ENCODE results near the gene KDM3B. TPM values are rescaled to one million over a fixed set of nuclear protein-coding genes. Genes with fewer than 3 reads are reported as not detected.

The KDM3B gene
- total RNA-seq, 1 donor from 2014 or later = 75.2 TPM

- Histone ChIP-seq H3K4me3 (ENCODE audit: low read length in 3 of 3) (no peak overlapping the region), H3K9ac (ENCODE audit: low read depth in 1 of 3, low read length in 3 of 3) (no peak overlapping the region), H3K27ac (ENCODE audit: low read depth, low read length) (no peak overlapping the region), H3K36me3 (ENCODE audit: control insufficient read depth in 3 of 3, insufficient read depth in 3 of 3, low read length in 3 of 3) (no peaks in the 10 kb centered on the region), H3K4me1 (ENCODE audit: control insufficient read depth in 3 of 3, insufficient read depth in 3 of 3, low read length in 3 of 3) (peaks cover 6 to 9% (median 9%) of the 10 kb centered on the region in 3 donors), H3K9me3 (ENCODE audit: control insufficient read depth in 3 of 3, low read length in 3 of 3) (no peaks in the 10 kb centered on the region), H3K27me3 (ENCODE audit: control insufficient read depth in 3 of 3, insufficient read depth in 3 of 3, low read length in 3 of 3) (no peaks in the 10 kb centered on the region)
Observed at GRCh38 chr5:138445547-138446271, 93.2 kb downstream of the KDM3B start.

GRCh38 chr5:138448070-138448469 is 95.6 kb downstream of the KDM3B start:
- H3K4me1 ChIP-seq (ENCODE audit: control insufficient read depth in 3 of 3, insufficient read depth in 3 of 3, low read length in 3 of 3) = peaks cover 6 to 9% (median 9%) of the 10 kb centered on the region in 3 donors
- H3K9me3 ChIP-seq (ENCODE audit: control insufficient read depth in 3 of 3, low read length in 3 of 3) = no peaks in the 10 kb centered on the region
- peak overlapping the region in 1 of 3 donors; percentile 25 for H3K9ac ChIP-seq (ENCODE audit: low read depth in 1 of 3, low read length in 3 of 3)
- no peak overlapping the region for H3K4me3 ChIP-seq (ENCODE audit: low read length in 3 of 3)
- no peak overlapping the region for H3K27ac ChIP-seq (ENCODE audit: low read depth, low read length)
- no peaks in the 10 kb centered on the region for H3K36me3 ChIP-seq (ENCODE audit: control insufficient read depth in 3 of 3, insufficient read depth in 3 of 3, low read length in 3 of 3)
- no peaks in the 10 kb centered on the region for H3K27me3 ChIP-seq (ENCODE audit: control insufficient read depth in 3 of 3, insufficient read depth in 3 of 3, low read length in 3 of 3)

DNA sequence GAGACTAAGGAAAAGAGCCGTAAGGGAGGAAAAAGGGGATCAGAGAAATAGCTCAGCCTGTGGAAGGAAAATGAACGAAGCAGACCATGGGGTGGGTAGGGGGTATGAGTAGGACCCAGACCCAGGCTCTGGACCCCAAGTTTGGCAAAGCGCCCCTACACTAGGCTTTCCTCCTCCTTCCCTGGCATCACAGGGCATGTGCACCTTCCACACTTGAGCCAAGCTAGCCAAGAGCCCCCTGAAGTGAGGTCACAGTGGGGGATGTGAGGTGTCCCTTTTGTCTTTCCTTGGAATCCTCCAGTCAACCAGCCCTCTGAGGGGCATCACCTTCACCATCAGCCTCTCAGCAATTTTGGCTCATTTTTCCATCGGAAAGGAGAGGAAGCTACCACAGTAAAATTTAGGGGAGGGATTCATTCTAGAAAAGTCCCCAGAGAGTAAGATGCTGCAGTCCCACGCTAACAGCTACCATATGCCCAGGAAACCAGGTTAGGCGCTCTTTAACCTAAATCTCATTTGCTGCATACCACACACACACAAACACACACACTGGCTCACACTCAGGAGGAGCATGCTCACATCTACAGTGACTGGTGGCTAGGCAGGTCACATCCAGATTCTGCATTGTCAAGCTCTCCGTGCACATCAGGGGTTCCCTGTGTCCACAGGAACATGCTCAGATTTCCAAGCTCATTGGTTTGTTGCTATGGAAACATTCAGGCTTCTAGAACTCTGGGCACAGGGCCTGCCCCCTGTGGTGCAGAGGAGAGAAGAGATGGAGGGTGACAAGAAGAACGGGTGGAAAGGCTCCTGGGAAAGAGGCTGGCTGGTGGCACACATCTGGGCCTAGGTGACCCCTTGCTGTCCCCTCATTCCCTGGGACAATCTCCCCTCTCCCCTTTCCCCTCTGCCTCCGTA is 96.3 kb downstream of the KDM3B start:
- no peak overlapping the region for H3K27ac ChIP-seq (ENCODE audit: low read depth, low read length)
- no peaks in the 10 kb centered on the region for H3K36me3 ChIP-seq (ENCODE audit: control insufficient read depth in 3 of 3, insufficient read depth in 3 of 3, low read length in 3 of 3)
- H3K9ac ChIP-seq (ENCODE audit: low read depth in 1 of 3, low read length in 3 of 3) = peak overlapping the region in 1 of 3 donors; percentile 25

GRCh38 chr5:138449501-138450239 is 97.2 kb downstream of the KDM3B start:
- Histone ChIP-seq H3K4me3 (ENCODE audit: low read length in 3 of 3) (peak overlapping the region; percentile 38 to 52 (median 46)), H3K9ac (ENCODE audit: low read depth in 1 of 3, low read length in 3 of 3) (peak overlapping the region in 2 of 3 donors; percentile 11 to 40), H3K4me1 (ENCODE audit: control insufficient read depth in 3 of 3, insufficient read depth in 3 of 3, low read length in 3 of 3) (peaks cover 6 to 9% (median 9%) of the 10 kb centered on the region in 3 donors), H3K9me3 (ENCODE audit: control insufficient read depth in 3 of 3, low read length in 3 of 3) (no peaks in the 10 kb centered on the region), H3K27me3 (ENCODE audit: control insufficient read depth in 3 of 3, insufficient read depth in 3 of 3, low read length in 3 of 3) (no peaks in the 10 kb centered on the region), H3K36me3 (ENCODE audit: control insufficient read depth in 3 of 3, insufficient read depth in 3 of 3, low read length in 3 of 3) (no peaks in the 10 kb centered on the region), H3K27ac (ENCODE audit: low read depth, low read length) (no peak overlapping the region)

More for the DNA sequence above, 96.3 kb downstream of the KDM3B start:
- Histone ChIP-seq H3K4me1 (ENCODE audit: control insufficient read depth in 3 of 3, insufficient read depth in 3 of 3, low read length in 3 of 3) (peaks cover 6 to 9% (median 9%) of the 10 kb centered on the region in 3 donors), H3K4me3 (ENCODE audit: low read length in 3 of 3) (no peak overlapping the region), H3K9me3 (ENCODE audit: control insufficient read depth in 3 of 3, low read length in 3 of 3) (no peaks in the 10 kb centered on the region), H3K27me3 (ENCODE audit: control insufficient read depth in 3 of 3, insufficient read depth in 3 of 3, low read length in 3 of 3) (no peaks in the 10 kb centered on the region)

- no peak overlapping the region for H3K27ac ChIP-seq (ENCODE audit: low read depth, low read length)
Observed at GRCh38 chr5:138450971-138451370, 98.5 kb downstream of the KDM3B start.

GRCh38 chr5:138452720-138453119 is 100.2 kb downstream of the KDM3B start:
- peaks cover 0 to 3% (median 0%) of the 10 kb centered on the region in 3 donors for H3K27me3 ChIP-seq (ENCODE audit: control insufficient read depth in 3 of 3, insufficient read depth in 3 of 3, low read length in 3 of 3)
- no peaks in the 10 kb centered on the region for H3K36me3 ChIP-seq (ENCODE audit: control insufficient read depth in 3 of 3, insufficient read depth in 3 of 3, low read length in 3 of 3)
- H3K4me3 ChIP-seq (ENCODE audit: low read length in 3 of 3) = no peak overlapping the region
- no peak overlapping the region for H3K27ac ChIP-seq (ENCODE audit: low read depth, low read length)
- no peak overlapping the region for H3K9ac ChIP-seq (ENCODE audit: low read depth in 1 of 3, low read length in 3 of 3)
- H3K9me3 ChIP-seq (ENCODE audit: control insufficient read depth in 3 of 3, low read length in 3 of 3) = no peaks in the 10 kb centered on the region
- peaks cover 6 to 9% (median 9%) of the 10 kb centered on the region in 3 donors for H3K4me1 ChIP-seq (ENCODE audit: control insufficient read depth in 3 of 3, insufficient read depth in 3 of 3, low read length in 3 of 3)

More at GRCh38 chr5:138450971-138451370, 98.5 kb downstream of the KDM3B start:
- Histone ChIP-seq H3K4me3 (ENCODE audit: low read length in 3 of 3) (no peak overlapping the region), H3K4me1 (ENCODE audit: control insufficient read depth in 3 of 3, insufficient read depth in 3 of 3, low read length in 3 of 3) (peaks cover 6 to 9% (median 9%) of the 10 kb centered on the region in 3 donors), H3K36me3 (ENCODE audit: control insufficient read depth in 3 of 3, insufficient read depth in 3 of 3, low read length in 3 of 3) (no peaks in the 10 kb centered on the region), H3K27me3 (ENCODE audit: control insufficient read depth in 3 of 3, insufficient read depth in 3 of 3, low read length in 3 of 3) (peaks cover 0 to 3% (median 0%) of the 10 kb centered on the region in 3 donors), H3K9ac (ENCODE audit: low read depth in 1 of 3, low read length in 3 of 3) (no peak overlapping the region), H3K9me3 (ENCODE audit: control insufficient read depth in 3 of 3, low read length in 3 of 3) (no peaks in the 10 kb centered on the region)

DNA sequence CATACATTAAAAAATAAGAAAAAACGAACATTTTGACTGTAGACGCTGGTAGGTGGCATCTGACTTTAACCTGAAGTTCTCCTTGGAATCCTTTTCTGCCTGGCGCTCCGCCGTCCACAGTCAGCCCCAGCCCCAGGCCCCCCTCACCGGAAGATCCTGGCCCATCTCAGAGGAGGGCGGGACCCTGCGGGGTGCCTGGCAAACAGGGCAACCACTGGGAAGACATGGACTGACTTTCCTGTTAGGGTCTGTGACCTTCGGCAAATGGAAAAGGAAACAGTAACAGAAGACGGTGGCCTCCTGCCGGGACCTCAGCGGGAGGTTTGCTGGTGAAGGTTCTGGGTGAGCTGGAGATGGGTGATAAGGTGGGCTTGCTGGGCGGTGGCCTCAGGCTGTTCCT is 101.1 kb downstream of the KDM3B start:
- Histone ChIP-seq H3K27me3 (ENCODE audit: control insufficient read depth in 3 of 3, insufficient read depth in 3 of 3, low read length in 3 of 3) (peaks cover 0 to 3% (median 0%) of the 10 kb centered on the region in 3 donors), H3K4me3 (ENCODE audit: low read length in 3 of 3) (no peak overlapping the region), H3K4me1 (ENCODE audit: control insufficient read depth in 3 of 3, insufficient read depth in 3 of 3, low read length in 3 of 3) (peaks cover 10 to 13% (median 11%) of the 10 kb centered on the region in 3 donors), H3K27ac (ENCODE audit: low read depth, low read length) (no peak overlapping the region), H3K9ac (ENCODE audit: low read depth in 1 of 3, low read length in 3 of 3) (no peak overlapping the region), H3K36me3 (ENCODE audit: control insufficient read depth in 3 of 3, insufficient read depth in 3 of 3, low read length in 3 of 3) (no peaks in the 10 kb centered on the region), H3K9me3 (ENCODE audit: control insufficient read depth in 3 of 3, low read length in 3 of 3) (no peaks in the 10 kb centered on the region)

GRCh38 chr5:138454121-138454520 is 101.6 kb downstream of the KDM3B start:
- Histone ChIP-seq H3K27ac (ENCODE audit: low read depth, low read length) (no peak overlapping the region), H3K27me3 (ENCODE audit: control insufficient read depth in 3 of 3, insufficient read depth in 3 of 3, low read length in 3 of 3) (peaks cover 0 to 3% (median 0%) of the 10 kb centered on the region in 3 donors), H3K4me1 (ENCODE audit: control insufficient read depth in 3 of 3, insufficient read depth in 3 of 3, low read length in 3 of 3) (peaks cover 13 to 16% (median 15%) of the 10 kb centered on the region in 3 donors)

GRCh38 chr5:138455232-138455930 is 102.9 kb downstream of the KDM3B start:
- Histone ChIP-seq H3K4me3 (ENCODE audit: low read length in 3 of 3) (no peak overlapping the region), H3K27me3 (ENCODE audit: control insufficient read depth in 3 of 3, insufficient read depth in 3 of 3, low read length in 3 of 3) (peaks cover 0 to 3% (median 0%) of the 10 kb centered on the region in 3 donors), H3K27ac (ENCODE audit: low read depth, low read length) (no peak overlapping the region), H3K9ac (ENCODE audit: low read depth in 1 of 3, low read length in 3 of 3) (no peak overlapping the region), H3K36me3 (ENCODE audit: control insufficient read depth in 3 of 3, insufficient read depth in 3 of 3, low read length in 3 of 3) (no peaks in the 10 kb centered on the region), H3K4me1 (ENCODE audit: control insufficient read depth in 3 of 3, insufficient read depth in 3 of 3, low read length in 3 of 3) (peaks cover 4 to 12% (median 6%) of the 10 kb centered on the region in 3 donors), H3K9me3 (ENCODE audit: control insufficient read depth in 3 of 3, low read length in 3 of 3) (no peaks in the 10 kb centered on the region)

More at GRCh38 chr5:138454121-138454520, 101.6 kb downstream of the KDM3B start:
- no peak overlapping the region for H3K9ac ChIP-seq (ENCODE audit: low read depth in 1 of 3, low read length in 3 of 3)
- H3K36me3 ChIP-seq (ENCODE audit: control insufficient read depth in 3 of 3, insufficient read depth in 3 of 3, low read length in 3 of 3) = no peaks in the 10 kb centered on the region
- no peak overlapping the region for H3K4me3 ChIP-seq (ENCODE audit: low read length in 3 of 3)
- H3K9me3 ChIP-seq (ENCODE audit: control insufficient read depth in 3 of 3, low read length in 3 of 3) = no peaks in the 10 kb centered on the region
